OCI-LY1 (cell line): ENCODE results near the gene DENND5A.

Experiments
- H2AFZ ChIP-seq: fragments of 200-600 bp; sonication (generic), shearing (Covaris generic); 2 replicates; pipeline ENCODE4 v1.6.0; 2014; ENCODE audit warnings: antibody characterized with exemption, mild to moderate bottlenecking, low read length
- H3F3A ChIP-seq: fragments of 200-600 bp; sonication (generic), shearing (Covaris generic); 2 replicates; pipeline ENCODE4 v1.6.0; 2014; ENCODE audit warnings: mild to moderate bottlenecking, antibody characterized with exemption, low read length, moderate library complexity; ENCODE audit not compliant: insufficient read depth
- H3K27ac ChIP-seq: fragments of 200-600 bp; sonication (generic); 2 replicates; pipeline ENCODE4 v1.5.1; 2014; ENCODE audit warnings: low read length, mixed run types, mild to moderate bottlenecking, low read depth; ENCODE audit not compliant: poor library complexity, severe bottlenecking
- H3K27me3 ChIP-seq: fragments of 200-600 bp; sonication (generic); 2 replicates; pipeline ENCODE4 v1.6.0; 2014; ENCODE audit warnings: antibody characterized with exemption, mild to moderate bottlenecking, low read length, moderate library complexity; ENCODE audit not compliant: insufficient read depth
- H3K36me3 ChIP-seq: fragments of 200-600 bp; sonication (generic); 2 replicates; pipeline ENCODE4 v1.6.1; 2014; ENCODE audit warnings: mild to moderate bottlenecking, antibody characterized with exemption, low read length, moderate library complexity, mixed read lengths; ENCODE audit not compliant: insufficient read depth
- H3K4me1 ChIP-seq: fragments of 200-600 bp; sonication (generic); 2 replicates; pipeline ENCODE4 v1.5.1; 2014; ENCODE audit warnings: mild to moderate bottlenecking, low read length, moderate library complexity; ENCODE audit not compliant: insufficient read depth, severe bottlenecking
- H3K4me2 ChIP-seq: fragments of 200-600 bp; sonication (generic), shearing (Covaris generic); 2 replicates; pipeline ENCODE4 v1.6.1; 2014; ENCODE audit warnings: low read length
- H3K4me3 ChIP-seq: fragments of 200-600 bp; sonication (generic); 2 replicates; pipeline ENCODE4 v1.5.1; 2014; ENCODE audit warnings: low read length, low read depth, mild to moderate bottlenecking, mixed read lengths; ENCODE audit not compliant: poor library complexity, severe bottlenecking
- H3K79me2 ChIP-seq: fragments of 200-600 bp; shearing (Covaris generic); 2 replicates; pipeline ENCODE4 v1.6.1; 2016; ENCODE audit warnings: mixed run types, low read length, mixed read lengths; ENCODE audit not compliant: insufficient read depth
- H3K9ac ChIP-seq: fragments of 200-600 bp; sonication (generic), shearing (Covaris generic); 2 replicates; pipeline ENCODE4 v1.6.1; 2014; ENCODE audit warnings: mild to moderate bottlenecking, low read length, mixed read lengths
- H3K9me2 ChIP-seq: fragments of 200-600 bp; sonication (generic), shearing (Covaris generic); 2 replicates; pipeline ENCODE4 v1.6.1; 2014; ENCODE audit warnings: low read depth, mild to moderate bottlenecking, low read length, mixed read lengths
- H3K9me3 ChIP-seq: fragments of 200-600 bp; shearing (Covaris generic); 2 replicates; pipeline ENCODE4 v1.6.1; 2014; ENCODE audit warnings: low read length, mixed read lengths
- H4K20me1 ChIP-seq: fragments of 200-600 bp; sonication (generic), shearing (Covaris generic); 2 replicates; pipeline ENCODE4 v1.6.0; 2016; ENCODE audit warnings: mild to moderate bottlenecking, low read length; ENCODE audit not compliant: insufficient read depth
- EZH2 ChIP-seq: fragments of 200-600 bp; sonication (generic), shearing (Covaris generic); IDR thresholded peaks from 2 replicates; pipeline ENCODE4 v1.8.0; 2017; ENCODE audit warnings: borderline replicate concordance, mixed run types, mild to moderate bottlenecking, antibody characterized with exemption, low read length, moderate library complexity, mixed read lengths
- TF ChIP-seq, protein P1 (sequence below): fragments of 200-600 bp; sonication (generic), shearing (Covaris generic); IDR thresholded peaks from 2 replicates; pipeline ENCODE4 v1.5.1; 2017; ENCODE audit warnings: mild to moderate bottlenecking, antibody characterized with exemption, low read length, moderate library complexity, mixed read lengths

The DENND5A gene

DNA sequence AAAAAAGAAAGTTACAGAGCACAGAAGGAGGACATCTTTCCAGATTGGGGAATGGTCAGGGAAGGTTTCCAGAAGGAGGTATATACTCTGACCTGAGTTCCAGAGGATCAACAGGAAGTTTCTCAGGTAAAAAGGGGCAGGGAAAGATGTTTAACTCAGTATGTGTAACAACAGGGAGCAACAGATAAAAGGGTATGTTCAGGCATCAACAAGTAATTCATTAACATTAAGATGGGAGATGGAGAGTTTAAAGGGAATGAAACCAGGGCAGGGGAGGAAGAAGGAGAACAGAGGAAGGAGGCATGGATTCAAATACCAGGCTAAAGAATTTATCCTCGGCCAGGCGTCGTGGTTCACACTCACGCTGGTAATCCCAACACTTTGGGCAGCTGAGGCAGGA, 2.5 kb upstream of the DENND5A start:
- H3K4me3 ChIP-seq, result no peak overlapping the region
- H3F3A ChIP-seq, result no peaks in the 10 kb centered on the region
- no peak overlapping the region for H3K27ac ChIP-seq
- no peak overlapping the region for H3K4me2 ChIP-seq
- no peaks in the 10 kb centered on the region for H3K79me2 ChIP-seq
- TF ChIP-seq EZH2, result no peak
- TF ChIP-seq, protein P1, sequence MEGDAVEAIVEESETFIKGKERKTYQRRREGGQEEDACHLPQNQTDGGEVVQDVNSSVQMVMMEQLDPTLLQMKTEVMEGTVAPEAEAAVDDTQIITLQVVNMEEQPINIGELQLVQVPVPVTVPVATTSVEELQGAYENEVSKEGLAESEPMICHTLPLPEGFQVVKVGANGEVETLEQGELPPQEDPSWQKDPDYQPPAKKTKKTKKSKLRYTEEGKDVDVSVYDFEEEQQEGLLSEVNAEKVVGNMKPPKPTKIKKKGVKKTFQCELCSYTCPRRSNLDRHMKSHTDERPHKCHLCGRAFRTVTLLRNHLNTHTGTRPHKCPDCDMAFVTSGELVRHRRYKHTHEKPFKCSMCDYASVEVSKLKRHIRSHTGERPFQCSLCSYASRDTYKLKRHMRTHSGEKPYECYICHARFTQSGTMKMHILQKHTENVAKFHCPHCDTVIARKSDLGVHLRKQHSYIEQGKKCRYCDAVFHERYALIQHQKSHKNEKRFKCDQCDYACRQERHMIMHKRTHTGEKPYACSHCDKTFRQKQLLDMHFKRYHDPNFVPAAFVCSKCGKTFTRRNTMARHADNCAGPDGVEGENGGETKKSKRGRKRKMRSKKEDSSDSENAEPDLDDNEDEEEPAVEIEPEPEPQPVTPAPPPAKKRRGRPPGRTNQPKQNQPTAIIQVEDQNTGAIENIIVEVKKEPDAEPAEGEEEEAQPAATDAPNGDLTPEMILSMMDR, result no peak
- no peak overlapping the region for H2AFZ ChIP-seq
- no peaks in the 10 kb centered on the region for H3K9me2 ChIP-seq
- peaks cover 16% of the 10 kb centered on the region for H3K4me1 ChIP-seq
- H4K20me1 ChIP-seq, result no peaks in the 10 kb centered on the region
- no peaks in the 10 kb centered on the region for H3K27me3 ChIP-seq
- H3K9ac ChIP-seq, result no peak overlapping the region
- no peaks in the 10 kb centered on the region for H3K36me3 ChIP-seq
- H3K9me3 ChIP-seq, result no peaks in the 10 kb centered on the region

- H3K36me3 ChIP-seq, result no peaks in the 10 kb centered on the region
- no peak overlapping the region for H2AFZ ChIP-seq
- no peaks in the 10 kb centered on the region for H3K9me3 ChIP-seq
- H4K20me1 ChIP-seq, result no peaks in the 10 kb centered on the region
- no peaks in the 10 kb centered on the region for H3F3A ChIP-seq
- H3K79me2 ChIP-seq, result no peaks in the 10 kb centered on the region
- H3K9ac ChIP-seq, result no peak overlapping the region
- H3K4me3 ChIP-seq, result no peak overlapping the region
- H3K27me3 ChIP-seq, result no peaks in the 10 kb centered on the region
- TF ChIP-seq, protein P1, result no peak
- TF ChIP-seq EZH2, result no peak
- H3K4me1 ChIP-seq, result peaks cover 16% of the 10 kb centered on the region
- H3K9me2 ChIP-seq, result no peaks in the 10 kb centered on the region
- no peak overlapping the region for H3K27ac ChIP-seq
- no peak overlapping the region for H3K4me2 ChIP-seq
Observed at GRCh38 chr11:9266926-9267325, 1.8 kb upstream of the DENND5A start.

DNA sequence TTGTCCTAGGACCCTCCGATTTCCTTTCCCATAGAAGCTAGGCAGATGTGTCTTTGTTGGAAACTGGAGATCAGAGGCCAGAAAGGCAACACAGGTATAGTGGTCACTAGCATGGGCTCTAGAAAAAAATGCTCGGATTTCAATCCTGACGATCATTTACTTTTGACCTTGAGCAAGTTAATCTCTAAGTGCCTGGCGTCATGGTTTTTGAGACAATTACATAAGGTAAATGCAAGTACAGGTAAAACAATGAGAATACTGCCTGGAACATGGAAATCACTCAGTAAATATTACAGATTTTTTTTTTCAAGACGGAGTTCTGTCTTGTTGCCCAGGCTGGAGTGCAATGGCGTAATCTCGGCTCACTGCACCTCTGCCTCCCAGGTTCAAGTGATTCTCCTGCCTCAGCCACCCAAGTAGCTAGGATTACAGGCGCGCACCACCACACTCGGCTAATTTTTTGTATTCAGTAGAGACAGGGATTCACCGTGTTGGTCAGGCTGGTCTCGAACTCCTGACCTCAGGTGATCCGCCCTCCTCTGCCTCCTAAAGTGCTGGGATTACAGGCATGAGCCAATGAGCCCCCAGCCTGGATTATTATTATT, 1.1 kb upstream of the DENND5A start:
- H4K20me1 ChIP-seq, result no peaks in the 10 kb centered on the region
- no peaks in the 10 kb centered on the region for H3F3A ChIP-seq
- no peaks in the 10 kb centered on the region for H3K9me2 ChIP-seq
- no peak overlapping the region for H3K4me3 ChIP-seq
- H2AFZ ChIP-seq, result no peak overlapping the region
- H3K9me3 ChIP-seq, result no peaks in the 10 kb centered on the region
- no peak overlapping the region for H3K27ac ChIP-seq
- no peaks in the 10 kb centered on the region for H3K36me3 ChIP-seq
- H3K27me3 ChIP-seq, result no peaks in the 10 kb centered on the region
- peaks cover 16% of the 10 kb centered on the region for H3K4me1 ChIP-seq
- TF ChIP-seq, protein P1, result no peak
- TF ChIP-seq EZH2, result no peak
- no peak overlapping the region for H3K4me2 ChIP-seq
- no peak overlapping the region for H3K9ac ChIP-seq
- no peaks in the 10 kb centered on the region for H3K79me2 ChIP-seq
